PC-9 (cell line): Measurements from ENCODE around the gene TRUB2.

Experiments
- CTCF ChIP-seq: fragments of 200-600 bp; sonication (generic); conservative IDR thresholded peaks from 2 replicates; pipeline ENCODE4 v1.6.1; 2017; ENCODE audit warnings: mixed run types, antibody characterized with exemption, mild to moderate bottlenecking, moderate library complexity
- EZH2 ChIP-seq: fragments of 200-600 bp; sonication (generic); IDR thresholded peaks from 2 replicates; pipeline ENCODE4 v1.8.0; 2017; ENCODE audit warnings: antibody characterized with exemption, low read depth

DNA sequence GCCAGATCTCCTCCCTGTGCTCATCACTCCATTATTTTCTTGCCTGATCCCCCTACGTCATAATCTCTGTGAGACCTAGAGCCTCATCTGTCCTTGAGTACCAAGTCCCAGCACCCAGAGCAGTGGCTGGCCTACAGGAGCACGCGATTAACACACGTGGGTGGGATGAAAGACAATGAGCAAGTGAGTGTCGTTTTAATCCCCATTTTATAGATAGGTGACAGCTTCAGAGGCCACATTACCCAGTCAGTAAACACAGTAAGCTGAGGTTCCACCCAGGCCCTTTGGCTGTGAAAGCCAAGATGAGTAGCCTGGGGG is 17.3 kb downstream of the TRUB2 start:
- no peak for TF ChIP-seq CTCF
- TF ChIP-seq EZH2, result no peak
